Uterus (tissue), 2 donors: ENCODE measurements around the gene ULK4.

Source experiments
- POLR2A ChIP-seq, 2 donors: fragments of 450-650 bp; IDR thresholded peaks; one replicate each; pipeline ENCODE4 v1.6.1; 2016; ENCODE audit warnings: antibody characterized with exemption in 2 of 2, mild to moderate bottlenecking in 1 of 2, moderate library complexity in 1 of 2
- TF ChIP-seq, protein P1 (sequence below), 4 experiments: fragments of 200-600 bp in 2 of 4; fragments of 450-650 bp in 2 of 4; sonication (generic) in 2 of 4; IDR thresholded peaks; one replicate each; pipeline ENCODE4 v1.5.1; 2016 to 2019; ENCODE audit warnings: antibody characterized with exemption in 4 of 4, mild to moderate bottlenecking in 2 of 4, moderate library complexity in 1 of 4

DNA sequence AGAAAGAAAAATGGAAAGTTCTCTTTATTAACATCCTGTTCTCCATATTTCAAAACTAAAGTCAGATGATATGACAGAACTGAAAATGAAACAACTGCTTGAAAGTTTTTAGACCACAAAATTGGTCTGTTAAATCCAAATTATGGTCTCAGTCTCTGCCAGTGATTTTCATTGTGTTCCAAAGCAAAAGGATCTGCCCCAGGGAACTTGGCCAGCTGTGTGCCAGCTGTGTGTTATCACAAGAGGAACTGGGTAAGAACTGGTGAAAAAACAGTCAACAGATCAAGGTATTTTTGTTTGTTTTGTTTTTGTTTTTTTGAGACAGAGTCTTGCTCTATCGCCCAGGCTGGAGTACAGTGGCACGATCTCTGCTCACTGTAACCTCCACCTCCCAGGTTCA is 439.3 kb downstream of the ULK4 start:
- TF ChIP-seq, protein P1, sequence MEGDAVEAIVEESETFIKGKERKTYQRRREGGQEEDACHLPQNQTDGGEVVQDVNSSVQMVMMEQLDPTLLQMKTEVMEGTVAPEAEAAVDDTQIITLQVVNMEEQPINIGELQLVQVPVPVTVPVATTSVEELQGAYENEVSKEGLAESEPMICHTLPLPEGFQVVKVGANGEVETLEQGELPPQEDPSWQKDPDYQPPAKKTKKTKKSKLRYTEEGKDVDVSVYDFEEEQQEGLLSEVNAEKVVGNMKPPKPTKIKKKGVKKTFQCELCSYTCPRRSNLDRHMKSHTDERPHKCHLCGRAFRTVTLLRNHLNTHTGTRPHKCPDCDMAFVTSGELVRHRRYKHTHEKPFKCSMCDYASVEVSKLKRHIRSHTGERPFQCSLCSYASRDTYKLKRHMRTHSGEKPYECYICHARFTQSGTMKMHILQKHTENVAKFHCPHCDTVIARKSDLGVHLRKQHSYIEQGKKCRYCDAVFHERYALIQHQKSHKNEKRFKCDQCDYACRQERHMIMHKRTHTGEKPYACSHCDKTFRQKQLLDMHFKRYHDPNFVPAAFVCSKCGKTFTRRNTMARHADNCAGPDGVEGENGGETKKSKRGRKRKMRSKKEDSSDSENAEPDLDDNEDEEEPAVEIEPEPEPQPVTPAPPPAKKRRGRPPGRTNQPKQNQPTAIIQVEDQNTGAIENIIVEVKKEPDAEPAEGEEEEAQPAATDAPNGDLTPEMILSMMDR (IDR thresholded peaks at IDR 0.05): no peak
- no peak for TF ChIP-seq POLR2A (IDR thresholded peaks at IDR 0.05)
